ENCODE results near the gene MAP3K15. TPM values are rescaled to one million over a fixed set of nuclear protein-coding genes. Genes with fewer than 3 reads are reported as not detected.
"Not testable (repeated sequence)": the region's sequence is repeated elsewhere in the genome, so short reads cannot be mapped to it uniquely, and the experiment has no call there.

The MAP3K15 gene
- total RNA-seq, 2 donors from 2014 or later, result 0.56 TPM; not detected in 1

- Histone ChIP-seq H3K27ac (no peak overlapping the region), H3K9me3 (no peaks in the 10 kb centered on the region), H3K36me3 (no peaks in the 10 kb centered on the region), H3K27me3 (replicated peaks; ENCODE audit: insufficient read depth) (no peaks in the 10 kb centered on the region), H3K4me3 (no peak overlapping the region), H3K4me1 (ENCODE audit: control insufficient read depth in 1 of 2, low read depth in 2 of 2) (no peaks in the 10 kb centered on the region)
- DNase-seq (ENCODE audit: low spot score) (no peak), ATAC-seq (ENCODE audit: insufficient number of reproducible peaks, low FRiP score, low read depth) (no peak)
- TF ChIP-seq CTCF (IDR thresholded peaks at IDR 0.05), result no peak
These were observed 18.6 kb downstream of the MAP3K15 start for GRCh38 chrX:19496711-19497110.

- no peak for TF ChIP-seq CTCF (IDR thresholded peaks at IDR 0.05)
- Histone ChIP-seq H3K4me1 (ENCODE audit: control insufficient read depth in 1 of 2, low read depth in 2 of 2) (no peaks in the 10 kb centered on the region), H3K27me3 (replicated peaks; ENCODE audit: insufficient read depth) (no peaks in the 10 kb centered on the region), H3K36me3 (no peaks in the 10 kb centered on the region), H3K27ac (no peak overlapping the region), H3K4me3 (no peak overlapping the region), H3K9me3 (no peaks in the 10 kb centered on the region)
- ATAC-seq (ENCODE audit: insufficient number of reproducible peaks, low FRiP score, low read depth), result no peak
- no peak for DNase-seq (ENCODE audit: low spot score)
These were observed 27.6 kb downstream of the MAP3K15 start for GRCh38 chrX:19487520-19488200.

GRCh38 chrX:19479458-19479857, 35.9 kb downstream of the MAP3K15 start:
- Histone ChIP-seq H3K9me3 (no peaks in the 10 kb centered on the region), H3K4me3 (no peak overlapping the region), H3K36me3 (no peaks in the 10 kb centered on the region), H3K27me3 (replicated peaks; ENCODE audit: insufficient read depth) (no peaks in the 10 kb centered on the region), H3K27ac (no peak overlapping the region), H3K4me1 (ENCODE audit: control insufficient read depth in 1 of 2, low read depth in 2 of 2) (no peaks in the 10 kb centered on the region)
- no peak for ATAC-seq (ENCODE audit: insufficient number of reproducible peaks, low FRiP score, low read depth)
- no peak for DNase-seq (ENCODE audit: low spot score)
- no peak for TF ChIP-seq CTCF (IDR thresholded peaks at IDR 0.05)

- H3K4me3 ChIP-seq; DNase-seq (ENCODE audit: low spot score); H3K9me3 ChIP-seq; H3K36me3 ChIP-seq; H3K4me1 ChIP-seq (ENCODE audit: control insufficient read depth in 1 of 2, low read depth in 2 of 2); H3K27ac ChIP-seq; H3K27me3 ChIP-seq (replicated peaks; ENCODE audit: insufficient read depth); ATAC-seq (ENCODE audit: insufficient number of reproducible peaks, low FRiP score, low read depth): not testable (repeated sequence)
These were observed 46.9 kb downstream of the MAP3K15 start for GRCh38 chrX:19468383-19468782.

- no peaks in the 10 kb centered on the region for H3K36me3 ChIP-seq
- DNase-seq (ENCODE audit: low spot score), result no peak
- H3K27me3 ChIP-seq (replicated peaks; ENCODE audit: insufficient read depth), result no peaks in the 10 kb centered on the region
- no peaks in the 10 kb centered on the region for H3K9me3 ChIP-seq
- H3K4me1 ChIP-seq (ENCODE audit: control insufficient read depth in 1 of 2, low read depth in 2 of 2), result no peaks in the 10 kb centered on the region
- no peak for TF ChIP-seq CTCF (IDR thresholded peaks at IDR 0.05)
- no peak overlapping the region for H3K27ac ChIP-seq
- no peak for ATAC-seq (ENCODE audit: insufficient number of reproducible peaks, low FRiP score, low read depth)
- H3K4me3 ChIP-seq, result no peak overlapping the region
These were observed 52.4 kb downstream of the MAP3K15 start for GRCh38 chrX:19462879-19463278.

GRCh38 chrX:19462231-19462630, 53.1 kb downstream of the MAP3K15 start:
- no peak for ATAC-seq (ENCODE audit: insufficient number of reproducible peaks, low FRiP score, low read depth)
- no peak for DNase-seq (ENCODE audit: low spot score)
- H3K9me3 ChIP-seq, result no peaks in the 10 kb centered on the region
- no peak for TF ChIP-seq CTCF (IDR thresholded peaks at IDR 0.05)
- H3K27me3 ChIP-seq (replicated peaks; ENCODE audit: insufficient read depth), result no peaks in the 10 kb centered on the region
- no peak overlapping the region for H3K4me3 ChIP-seq
- H3K36me3 ChIP-seq, result no peaks in the 10 kb centered on the region
- H3K4me1 ChIP-seq (ENCODE audit: control insufficient read depth in 1 of 2, low read depth in 2 of 2), result no peaks in the 10 kb centered on the region
- H3K27ac ChIP-seq, result no peak overlapping the region
